Measurements from ENCODE around the gene NAALADL2.
"Not testable (repeated sequence)": the region's sequence is repeated elsewhere in the genome, so short reads cannot be mapped to it uniquely, and the experiment has no call there.

The NAALADL2 gene

GRCh38 chr3:175526609-175527280, 667.6 kb downstream of the NAALADL2 start:
- DNase-seq (ENCODE audit: extremely low read depth, low read depth), result no peak
- TF ChIP-seq CTCF (IDR thresholded peaks at IDR 0.05; ENCODE audit: low read depth, low read length), result no peak

- DNase-seq (ENCODE audit: extremely low read depth, low read depth), result not testable (repeated sequence)
These were observed 669.6 kb downstream of the NAALADL2 start for GRCh38 chr3:175528693-175529092.

- TF ChIP-seq CTCF (IDR thresholded peaks at IDR 0.05; ENCODE audit: low read depth, low read length), result no peak
- no peak for DNase-seq (ENCODE audit: extremely low read depth, low read depth)
These were observed 676.2 kb downstream of the NAALADL2 start for GRCh38 chr3:175535351-175535750.

- no peak for TF ChIP-seq CTCF (IDR thresholded peaks at IDR 0.05; ENCODE audit: low read depth, low read length)
- DNase-seq (ENCODE audit: extremely low read depth, low read depth), result no peak
These were observed 687.0 kb downstream of the NAALADL2 start for GRCh38 chr3:175546115-175546514.

GRCh38 chr3:175552929-175553328, 693.8 kb downstream of the NAALADL2 start:
- no peak for DNase-seq (ENCODE audit: extremely low read depth, low read depth)
- no peak for TF ChIP-seq CTCF (IDR thresholded peaks at IDR 0.05; ENCODE audit: low read depth, low read length)

GRCh38 chr3:175554801-175555200, 695.7 kb downstream of the NAALADL2 start:
- no peak for TF ChIP-seq CTCF (IDR thresholded peaks at IDR 0.05; ENCODE audit: low read depth, low read length)
- no peak for DNase-seq (ENCODE audit: extremely low read depth, low read depth)

GRCh38 chr3:175558261-175558660, 699.1 kb downstream of the NAALADL2 start:
- no peak for TF ChIP-seq CTCF (IDR thresholded peaks at IDR 0.05; ENCODE audit: low read depth, low read length)
- DNase-seq (ENCODE audit: extremely low read depth, low read depth), result no peak

GRCh38 chr3:175564363-175564762, 705.2 kb downstream of the NAALADL2 start:
- TF ChIP-seq CTCF (IDR thresholded peaks at IDR 0.05; ENCODE audit: low read depth, low read length), result no peak
- no peak for DNase-seq (ENCODE audit: extremely low read depth, low read depth)
